AG08395 (cell line): Measurements from ENCODE around the gene PSMG4.

Experiments
- DNase-seq: peaks from one replicate; pipeline ENCODE4 v3.0.0; 2012; ENCODE audit warnings: mixed read lengths, low spot score

The PSMG4 gene

GRCh38 chr6:3291346-3291745 is 32.6 kb downstream of the PSMG4 start:
- DNase-seq: no peak

DNA sequence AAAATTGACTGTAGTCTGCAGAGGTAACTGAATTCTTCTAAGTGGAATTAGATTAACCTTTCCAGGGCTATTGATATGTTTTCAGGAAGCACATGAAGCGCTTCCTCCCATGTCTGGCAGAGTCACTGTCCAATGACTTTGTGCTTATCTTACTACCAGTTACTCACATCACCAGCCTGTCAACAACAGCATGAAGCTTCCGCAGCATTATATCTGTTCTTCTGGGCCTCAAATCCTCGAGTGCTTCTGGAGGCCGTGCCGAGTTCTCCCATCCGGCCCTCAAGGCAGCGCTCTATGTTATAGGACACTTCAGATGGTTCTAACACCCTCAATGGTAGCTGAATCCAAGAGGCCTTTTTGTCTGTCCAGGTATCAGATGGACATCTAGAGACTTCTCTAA is 33.2 kb downstream of the PSMG4 start:
- no peak for DNase-seq

GRCh38 chr6:3292431-3293197 is 33.9 kb downstream of the PSMG4 start:
- DNase-seq: no peak

- no peak for DNase-seq
Observed at GRCh38 chr6:3293271-3294155, 34.8 kb downstream of the PSMG4 start.

- DNase-seq: no peak
Observed at GRCh38 chr6:3294396-3294795, 35.6 kb downstream of the PSMG4 start.

DNA sequence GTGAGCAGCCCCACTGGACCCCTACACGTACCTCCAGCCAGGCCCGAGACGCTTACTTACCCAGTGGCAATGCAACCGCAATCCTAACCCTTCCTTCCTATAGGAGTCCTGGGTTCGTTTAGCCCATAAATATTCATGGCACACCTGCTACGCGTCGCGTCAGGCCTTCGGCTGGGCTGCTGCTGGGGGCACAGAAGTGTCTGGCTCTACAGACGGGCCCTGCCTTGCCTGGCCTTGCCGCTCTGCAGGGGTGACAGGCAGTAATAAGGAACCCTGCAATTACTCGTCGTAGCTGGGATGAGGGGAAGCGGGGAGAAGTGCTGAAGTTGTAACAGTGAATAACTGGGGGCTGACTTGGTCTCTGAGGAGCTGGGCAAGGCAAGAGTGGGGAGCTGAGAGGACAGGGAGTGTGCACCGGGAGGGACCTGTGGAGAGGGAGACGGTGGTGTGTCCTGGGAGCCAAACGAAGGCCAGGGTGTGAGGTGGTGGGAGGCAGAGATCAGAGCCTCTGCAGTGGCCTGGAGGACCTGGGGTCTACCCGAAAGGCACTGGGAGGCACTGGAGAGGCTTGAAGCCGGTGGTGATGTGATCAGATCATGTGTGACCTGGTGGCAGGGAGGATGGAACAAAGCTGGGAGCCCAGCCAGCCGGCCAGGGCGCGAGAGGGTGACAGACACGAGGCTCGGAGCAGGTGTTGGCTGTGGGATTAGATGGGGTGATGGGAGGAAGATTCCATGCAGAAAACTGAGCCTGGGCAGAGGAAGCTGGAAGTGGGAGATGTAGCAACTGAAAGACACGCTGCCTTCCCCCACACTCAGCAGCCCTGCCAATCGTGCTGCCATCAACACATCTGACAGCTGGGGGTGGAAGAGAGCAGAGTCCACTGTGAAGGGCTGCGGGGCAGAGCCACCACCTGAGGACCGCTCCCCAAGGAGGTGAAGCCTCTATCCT is 36.4 kb downstream of the PSMG4 start:
- no peak for DNase-seq

- DNase-seq: no peak
Observed at GRCh38 chr6:3296078-3296477, 37.3 kb downstream of the PSMG4 start.

DNA sequence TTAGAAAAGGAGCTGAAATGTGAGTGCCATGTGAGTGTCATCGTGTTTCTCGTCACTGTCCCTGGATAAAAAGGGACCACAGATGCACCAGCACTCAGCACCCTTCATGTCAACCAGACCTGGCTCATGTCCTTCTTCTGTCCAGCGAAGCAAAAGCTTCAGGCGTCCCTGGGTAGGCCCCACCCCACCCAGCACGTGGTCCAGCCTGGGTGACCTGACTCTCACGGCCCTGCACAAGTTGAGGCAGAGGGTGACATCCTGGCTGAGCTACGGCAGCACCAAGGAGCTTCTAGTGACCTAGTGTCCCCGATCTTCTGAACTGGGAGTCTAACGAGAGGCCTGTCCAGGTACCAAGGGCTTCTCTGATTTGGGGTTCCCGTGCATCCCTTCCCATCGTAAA is 37.8 kb downstream of the PSMG4 start:
- no peak for DNase-seq

- DNase-seq: no peak
Observed at GRCh38 chr6:3297006-3297405, 38.3 kb downstream of the PSMG4 start.

DNA sequence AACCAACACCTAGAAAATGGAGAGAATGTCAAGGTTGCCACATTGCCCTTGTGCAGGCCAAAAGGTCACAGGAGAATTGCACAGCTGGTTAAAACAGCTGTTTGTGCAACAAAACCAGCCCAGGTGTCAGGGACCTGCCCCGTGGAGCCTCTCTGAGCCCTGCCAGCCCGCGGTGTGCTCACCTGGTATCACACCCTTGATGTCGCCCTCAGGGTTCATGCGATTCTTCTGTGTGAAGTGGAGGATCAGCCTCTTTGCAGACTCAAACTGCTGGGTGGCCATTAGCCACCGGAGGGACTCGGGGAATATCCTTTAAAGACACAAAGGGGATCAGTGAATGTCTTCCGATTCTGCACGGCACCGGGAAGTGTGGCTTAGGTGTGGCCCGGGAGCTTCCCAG is 39.2 kb downstream of the PSMG4 start:
- no peak for DNase-seq

DNA sequence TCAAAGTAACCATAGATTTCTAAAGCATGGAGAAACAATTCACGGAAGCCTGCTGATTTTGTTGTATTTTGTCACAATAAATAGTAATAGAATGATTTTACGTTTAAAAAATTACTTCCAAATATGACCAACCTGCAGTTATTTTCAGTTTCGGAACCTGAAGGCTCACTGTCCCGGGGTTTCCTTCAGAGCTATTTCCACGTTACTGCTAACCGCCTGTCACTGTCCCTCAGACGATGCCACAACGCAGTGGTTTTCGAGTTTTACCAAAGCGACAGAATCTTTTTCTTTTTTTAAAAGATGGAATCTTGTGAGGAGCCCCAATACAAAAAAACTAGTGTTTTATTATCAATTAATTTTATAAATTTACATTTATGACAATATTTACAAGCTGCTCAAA is 40.5 kb downstream of the PSMG4 start:
- DNase-seq: no peak

DNA sequence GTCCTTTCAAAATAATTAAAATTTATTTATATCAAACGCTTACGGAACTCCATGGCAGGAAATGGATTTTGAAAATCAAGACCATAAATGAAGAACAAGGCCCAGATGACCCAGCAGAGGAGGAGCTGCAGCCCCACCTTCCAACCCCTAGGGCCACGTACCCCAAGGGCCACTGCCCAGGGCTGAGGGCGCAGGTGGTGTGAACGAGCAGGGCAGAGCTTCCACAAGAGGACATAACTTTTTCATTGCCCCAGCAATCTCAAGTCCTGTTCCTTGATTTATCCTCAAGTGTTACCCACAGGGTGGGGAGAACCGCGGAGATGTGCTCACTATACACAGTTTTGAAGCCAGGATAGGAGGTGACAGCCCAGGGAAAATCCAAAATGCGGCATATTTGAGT is 42.8 kb downstream of the PSMG4 start:
- DNase-seq: no peak

GRCh38 chr6:3303795-3304411 is 45.2 kb downstream of the PSMG4 start:
- no peak for DNase-seq

DNA sequence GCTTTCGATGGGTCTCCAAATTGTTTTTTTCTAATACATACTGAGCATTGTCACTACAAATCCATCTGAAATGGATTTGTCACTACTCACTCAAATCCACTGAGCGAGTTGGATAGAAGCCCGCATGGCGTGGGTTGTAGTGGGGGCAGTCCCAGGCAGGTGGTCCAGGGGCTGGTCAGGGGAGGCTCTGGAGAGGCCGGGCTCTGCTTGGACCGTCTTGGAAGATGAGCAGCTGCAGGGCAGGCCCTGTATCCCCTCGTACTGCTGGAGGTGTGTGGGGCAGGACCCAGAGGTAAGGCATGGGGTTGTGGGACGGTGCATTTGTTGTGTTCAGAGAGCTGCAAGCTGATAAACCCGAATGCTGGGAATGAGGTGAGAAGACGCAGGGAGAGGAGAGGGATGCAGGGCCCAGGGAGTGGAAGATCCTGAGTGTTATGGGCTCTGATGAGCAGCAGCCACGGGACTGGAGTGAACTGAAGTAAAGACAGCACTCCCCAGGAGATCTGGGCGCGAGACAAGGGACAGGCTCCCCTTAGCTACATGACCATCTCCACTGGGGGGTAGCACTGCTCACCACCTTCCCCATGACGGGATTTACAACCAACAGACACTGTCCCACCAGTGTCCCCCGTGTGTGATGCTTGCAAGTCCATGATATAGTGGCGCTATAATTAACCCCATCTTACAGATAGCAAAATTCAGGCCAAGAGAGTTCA is 45.9 kb downstream of the PSMG4 start:
- DNase-seq: no peak

DNA sequence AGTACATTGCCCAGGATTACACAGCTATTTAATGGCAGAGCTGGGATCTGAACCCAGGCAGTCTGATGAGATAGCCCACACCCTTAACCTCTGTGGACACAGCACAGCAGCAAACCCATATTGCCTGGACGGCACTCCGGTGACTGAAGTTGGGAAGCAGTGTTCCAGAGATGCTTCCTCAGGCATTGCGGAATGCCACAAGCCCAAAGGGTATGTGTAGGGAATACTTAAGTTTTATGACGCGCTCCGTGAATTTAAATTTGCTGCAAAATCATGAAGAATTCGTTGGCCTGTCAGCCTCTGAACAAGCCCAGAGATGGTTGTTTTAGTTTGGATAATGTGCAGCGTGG is 46.4 kb downstream of the PSMG4 start:
- DNase-seq: no peak

DNA sequence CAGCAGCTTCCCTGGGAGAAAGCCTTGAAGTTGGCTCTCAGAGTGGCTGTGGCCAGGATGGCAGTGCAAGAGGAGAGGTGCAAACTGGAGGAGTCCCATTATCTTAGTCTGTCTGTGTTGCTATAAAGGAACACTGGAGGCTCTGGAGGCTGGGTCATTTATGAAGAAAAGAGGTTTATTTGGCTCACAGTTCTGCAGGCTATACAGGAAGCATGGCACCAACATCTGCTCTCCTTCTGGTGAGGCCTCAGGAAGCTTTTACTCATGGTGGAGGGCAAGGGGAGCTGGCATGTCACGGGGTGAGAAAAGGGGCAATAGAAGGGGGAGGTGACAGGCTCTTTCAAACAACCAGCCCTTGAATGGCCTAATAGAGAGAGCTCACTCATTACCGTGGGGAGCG is 47.1 kb downstream of the PSMG4 start:
- DNase-seq: no peak

DNA sequence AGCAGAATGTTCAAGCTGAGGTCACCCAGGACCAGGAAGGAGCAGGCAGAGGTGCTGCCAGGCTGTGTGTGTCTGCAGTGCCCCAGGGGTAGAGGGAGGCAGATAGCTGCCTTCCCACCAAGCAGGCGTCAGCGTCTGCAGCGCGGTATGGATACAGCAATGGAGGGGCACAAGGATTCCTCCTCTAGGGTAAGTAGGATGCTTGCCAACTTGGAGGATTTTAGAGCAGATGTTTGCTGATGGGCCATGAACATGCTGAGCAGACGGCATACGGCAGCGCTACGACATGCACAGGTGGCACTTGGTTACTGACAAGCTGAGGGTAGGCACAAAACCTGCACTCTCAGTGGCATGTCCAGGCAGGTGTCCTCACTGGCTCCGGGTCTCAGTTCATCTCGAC is 48.1 kb downstream of the PSMG4 start:
- DNase-seq: no peak

- no peak for DNase-seq
Observed at GRCh38 chr6:3307436-3307835, 48.7 kb downstream of the PSMG4 start.

DNA sequence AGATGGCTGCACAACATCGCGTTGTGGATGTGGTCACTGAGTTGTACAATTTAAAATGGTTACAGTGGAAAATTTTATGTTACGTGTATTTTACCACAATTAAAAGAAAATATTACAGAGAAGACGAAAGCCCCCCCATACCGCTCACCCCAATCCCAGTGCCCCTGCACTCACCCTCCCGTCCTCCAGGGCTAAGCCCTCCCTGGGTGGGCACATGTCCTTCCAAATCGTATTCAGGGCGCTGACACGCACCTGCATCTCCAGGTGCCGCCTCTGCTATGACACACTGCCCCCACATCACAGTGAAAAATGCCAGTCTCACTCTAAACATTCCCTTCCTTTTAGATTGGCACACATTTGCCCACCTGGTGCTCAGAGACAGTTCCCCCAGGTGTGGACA is 49.4 kb downstream of the PSMG4 start:
- no peak for DNase-seq

DNA sequence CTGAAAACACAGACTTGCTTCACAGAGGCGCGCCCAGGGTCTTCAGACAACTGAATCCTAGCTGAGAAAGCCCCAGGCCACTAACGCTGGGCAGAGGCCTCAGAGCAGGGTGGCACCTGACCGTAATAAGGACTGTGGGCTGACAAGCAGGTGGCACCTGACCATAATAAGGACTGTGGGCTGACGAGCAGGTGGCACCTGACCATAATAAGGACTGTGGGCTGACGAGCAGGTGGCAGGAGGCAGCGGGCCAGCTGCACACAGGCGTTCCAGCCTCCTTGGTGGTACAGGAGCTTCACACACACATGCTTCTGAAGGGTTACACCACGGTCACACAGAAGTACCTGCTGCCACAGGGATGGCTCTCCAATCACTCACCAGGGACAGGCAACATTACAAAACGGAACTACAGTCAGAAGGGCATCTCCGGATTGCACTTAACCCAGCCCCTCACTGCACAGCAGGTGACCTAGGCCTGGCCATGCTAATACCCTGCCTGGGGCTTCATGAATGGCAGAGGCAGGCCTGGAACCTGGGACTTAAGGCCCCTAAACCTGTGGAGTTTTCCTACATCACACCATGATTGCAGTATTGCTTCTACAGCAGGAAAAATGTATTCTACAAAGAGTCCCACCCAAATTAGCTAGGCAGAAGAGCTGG is 50.8 kb downstream of the PSMG4 start:
- DNase-seq: no peak

- no peak for DNase-seq
Observed at GRCh38 chr6:3310051-3310448, 51.3 kb downstream of the PSMG4 start.
